ENCODE results near the gene FOXO6.

The FOXO6 gene

DNA sequence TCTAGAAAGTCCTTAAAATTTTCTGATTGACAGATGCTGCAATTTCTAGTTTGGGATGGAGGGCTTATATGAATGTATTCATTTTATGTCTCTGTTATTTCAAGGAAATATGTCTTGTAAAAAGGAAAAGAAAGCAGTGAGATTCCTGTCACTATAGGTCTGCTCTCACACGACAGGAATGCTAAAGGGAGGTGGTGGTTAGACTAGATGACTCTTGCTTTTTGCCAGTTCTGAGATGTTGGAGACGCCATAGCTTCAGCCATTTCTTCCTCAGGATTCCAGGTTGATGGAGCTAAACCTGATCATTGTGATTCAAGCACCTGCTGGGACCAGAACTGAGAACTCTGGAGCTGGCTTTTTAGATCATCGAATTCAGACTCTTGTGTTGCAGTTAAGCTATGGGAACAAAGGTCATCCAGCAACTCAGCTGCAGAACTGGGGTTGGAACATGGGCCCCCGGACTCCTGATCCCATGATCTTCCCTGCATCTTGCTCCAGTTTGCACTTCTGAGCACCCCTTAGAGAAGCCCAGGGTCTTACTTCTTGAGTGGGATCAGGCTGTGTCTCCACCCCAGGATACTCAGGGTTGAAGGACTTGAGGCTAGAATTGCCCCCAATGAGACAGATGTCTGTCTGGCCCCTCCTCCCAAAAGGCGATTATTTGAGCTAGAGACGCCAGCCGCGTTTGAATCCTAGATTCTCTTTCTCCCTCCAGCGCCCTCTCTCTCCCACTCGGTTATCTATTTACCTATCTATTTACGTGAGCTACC, 46.7 kb upstream of the FOXO6 start:
- H3F3A ChIP-seq (ENCODE audit: insufficient read depth, low read length): no peaks in the 10 kb centered on the region
- no peaks in the 10 kb centered on the region for H3K79me2 ChIP-seq (ENCODE audit: insufficient read depth, low read length)
- H3K4me1 ChIP-seq (ENCODE audit: insufficient read depth, low read length, severe bottlenecking): no peaks in the 10 kb centered on the region
- no peaks in the 10 kb centered on the region for H4K20me1 ChIP-seq (ENCODE audit: insufficient read depth, low read length)
- no peak overlapping the region for H3K4me3 ChIP-seq (ENCODE audit: low read depth, low read length, poor library complexity, severe bottlenecking)
- TF ChIP-seq EZH2 (IDR thresholded peaks at IDR 0.05; ENCODE audit: borderline replicate concordance, low read length): no peak
- TF ChIP-seq, protein P1, sequence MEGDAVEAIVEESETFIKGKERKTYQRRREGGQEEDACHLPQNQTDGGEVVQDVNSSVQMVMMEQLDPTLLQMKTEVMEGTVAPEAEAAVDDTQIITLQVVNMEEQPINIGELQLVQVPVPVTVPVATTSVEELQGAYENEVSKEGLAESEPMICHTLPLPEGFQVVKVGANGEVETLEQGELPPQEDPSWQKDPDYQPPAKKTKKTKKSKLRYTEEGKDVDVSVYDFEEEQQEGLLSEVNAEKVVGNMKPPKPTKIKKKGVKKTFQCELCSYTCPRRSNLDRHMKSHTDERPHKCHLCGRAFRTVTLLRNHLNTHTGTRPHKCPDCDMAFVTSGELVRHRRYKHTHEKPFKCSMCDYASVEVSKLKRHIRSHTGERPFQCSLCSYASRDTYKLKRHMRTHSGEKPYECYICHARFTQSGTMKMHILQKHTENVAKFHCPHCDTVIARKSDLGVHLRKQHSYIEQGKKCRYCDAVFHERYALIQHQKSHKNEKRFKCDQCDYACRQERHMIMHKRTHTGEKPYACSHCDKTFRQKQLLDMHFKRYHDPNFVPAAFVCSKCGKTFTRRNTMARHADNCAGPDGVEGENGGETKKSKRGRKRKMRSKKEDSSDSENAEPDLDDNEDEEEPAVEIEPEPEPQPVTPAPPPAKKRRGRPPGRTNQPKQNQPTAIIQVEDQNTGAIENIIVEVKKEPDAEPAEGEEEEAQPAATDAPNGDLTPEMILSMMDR (IDR thresholded peaks at IDR 0.05; ENCODE audit: low read length): no peak
- H3K4me2 ChIP-seq (ENCODE audit: low read length): no peak overlapping the region
- no peak overlapping the region for H3K9ac ChIP-seq (ENCODE audit: low read length)
- H3K9me3 ChIP-seq (ENCODE audit: low read length): no peaks in the 10 kb centered on the region
- H3K36me3 ChIP-seq (ENCODE audit: insufficient read depth, low read length): no peaks in the 10 kb centered on the region
- no peaks in the 10 kb centered on the region for H3K9me2 ChIP-seq (ENCODE audit: low read depth, low read length)
- no peaks in the 10 kb centered on the region for H3K27me3 ChIP-seq (ENCODE audit: insufficient read depth, low read length)
- no peak overlapping the region for H2AFZ ChIP-seq (ENCODE audit: low read length)
- no peak overlapping the region for H3K27ac ChIP-seq (ENCODE audit: low read depth, low read length, poor library complexity, severe bottlenecking)

DNA sequence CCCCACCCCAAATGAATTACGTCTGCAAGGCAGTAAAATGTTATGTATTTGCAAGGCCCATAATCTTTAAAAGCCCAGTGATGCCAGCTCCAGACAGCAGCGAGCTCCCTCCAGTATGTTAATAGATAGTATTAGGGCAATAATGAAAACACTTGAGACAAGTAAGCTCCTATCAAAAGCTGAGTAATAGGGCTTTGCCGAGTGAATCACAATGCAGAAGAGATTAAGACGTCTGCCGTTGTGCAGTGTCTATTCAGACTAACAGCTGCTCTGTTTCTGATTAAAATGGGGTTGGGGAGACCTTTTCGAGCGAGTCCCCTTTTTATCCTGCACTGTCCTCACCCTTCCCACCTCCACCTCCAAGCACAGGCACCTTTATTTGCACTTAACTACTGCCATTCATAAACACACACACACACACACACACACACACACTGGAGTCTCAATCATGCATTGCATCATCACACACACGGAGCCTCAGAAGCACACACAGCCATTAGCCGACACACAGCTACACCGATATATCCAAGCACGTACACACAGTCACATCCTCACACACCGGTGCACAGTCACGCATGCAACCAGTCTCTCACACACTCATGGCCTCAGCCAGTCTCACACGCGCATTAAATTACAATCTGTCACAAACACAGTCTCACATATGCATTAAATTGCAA, 46.0 kb upstream of the FOXO6 start:
- TF ChIP-seq, protein P1 (IDR thresholded peaks at IDR 0.05; ENCODE audit: low read length): no peak
- TF ChIP-seq EZH2 (IDR thresholded peaks at IDR 0.05; ENCODE audit: borderline replicate concordance, low read length): no peak
- no peaks in the 10 kb centered on the region for H3K9me3 ChIP-seq (ENCODE audit: low read length)
- no peak overlapping the region for H3K4me2 ChIP-seq (ENCODE audit: low read length)
- no peak overlapping the region for H3K9ac ChIP-seq (ENCODE audit: low read length)
- H2AFZ ChIP-seq (ENCODE audit: low read length): no peak overlapping the region
- no peaks in the 10 kb centered on the region for H3K79me2 ChIP-seq (ENCODE audit: insufficient read depth, low read length)
- H3K36me3 ChIP-seq (ENCODE audit: insufficient read depth, low read length): no peaks in the 10 kb centered on the region
- H4K20me1 ChIP-seq (ENCODE audit: insufficient read depth, low read length): no peaks in the 10 kb centered on the region
- H3K27ac ChIP-seq (ENCODE audit: low read depth, low read length, poor library complexity, severe bottlenecking): no peak overlapping the region
- no peaks in the 10 kb centered on the region for H3F3A ChIP-seq (ENCODE audit: insufficient read depth, low read length)
- no peak overlapping the region for H3K4me3 ChIP-seq (ENCODE audit: low read depth, low read length, poor library complexity, severe bottlenecking)
- no peaks in the 10 kb centered on the region for H3K27me3 ChIP-seq (ENCODE audit: insufficient read depth, low read length)
- H3K9me2 ChIP-seq (ENCODE audit: low read depth, low read length): no peaks in the 10 kb centered on the region
- H3K4me1 ChIP-seq (ENCODE audit: insufficient read depth, low read length, severe bottlenecking): no peaks in the 10 kb centered on the region

DNA sequence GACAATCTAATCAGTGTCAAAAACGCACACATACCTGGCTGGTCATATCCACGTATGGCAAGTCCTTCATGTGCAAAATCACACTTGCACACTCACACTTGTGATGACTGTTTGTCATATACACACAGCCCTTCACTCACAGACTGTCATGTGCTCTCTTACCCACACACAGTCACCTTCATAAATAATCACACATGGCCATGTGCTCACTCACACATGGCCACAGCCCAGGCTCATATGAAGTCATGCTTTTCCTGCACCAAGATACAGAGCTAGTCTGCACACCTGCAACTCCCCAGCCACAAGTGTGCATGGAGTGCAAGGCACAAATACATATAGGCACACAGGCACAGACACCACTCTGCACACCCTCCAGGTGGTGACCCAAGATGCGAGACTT, 45.4 kb upstream of the FOXO6 start:
- no peaks in the 10 kb centered on the region for H3K79me2 ChIP-seq (ENCODE audit: insufficient read depth, low read length)
- H3F3A ChIP-seq (ENCODE audit: insufficient read depth, low read length): no peaks in the 10 kb centered on the region
- H3K4me3 ChIP-seq (ENCODE audit: low read depth, low read length, poor library complexity, severe bottlenecking): no peak overlapping the region
- no peaks in the 10 kb centered on the region for H3K9me3 ChIP-seq (ENCODE audit: low read length)
- H3K27ac ChIP-seq (ENCODE audit: low read depth, low read length, poor library complexity, severe bottlenecking): no peak overlapping the region
- H2AFZ ChIP-seq (ENCODE audit: low read length): no peak overlapping the region
- no peaks in the 10 kb centered on the region for H3K36me3 ChIP-seq (ENCODE audit: insufficient read depth, low read length)
- no peak for TF ChIP-seq EZH2 (IDR thresholded peaks at IDR 0.05; ENCODE audit: borderline replicate concordance, low read length)
- H3K27me3 ChIP-seq (ENCODE audit: insufficient read depth, low read length): no peaks in the 10 kb centered on the region
- H4K20me1 ChIP-seq (ENCODE audit: insufficient read depth, low read length): no peaks in the 10 kb centered on the region
- H3K9me2 ChIP-seq (ENCODE audit: low read depth, low read length): no peaks in the 10 kb centered on the region
- H3K9ac ChIP-seq (ENCODE audit: low read length): no peak overlapping the region
- H3K4me2 ChIP-seq (ENCODE audit: low read length): no peak overlapping the region
- H3K4me1 ChIP-seq (ENCODE audit: insufficient read depth, low read length, severe bottlenecking): no peaks in the 10 kb centered on the region
